ENCODE measurements around the gene PCDH12. TPM values are rescaled to one million over a fixed set of nuclear protein-coding genes. Genes with fewer than 3 reads are reported as not detected.

PCDH12 gene
- total and polyA plus RNA-seq, 8 donors, result 0.32 to 1.7 (median 0.93) TPM

- no peak for TF ChIP-seq CTCF (IDR thresholded peaks at IDR 0.05)
- Histone ChIP-seq H3K4me1 (no peaks in the 10 kb centered on the region), H3K36me3 (no peaks in the 10 kb centered on the region), H3K27ac (no peak overlapping the region), H3K4me3 (no peak overlapping the region), H3K27me3 (no peaks in the 10 kb centered on the region), H3K9me3 (no peaks in the 10 kb centered on the region)
- intact Hi-C loops (cut with DNase I), result no loop called here
- 65 to 67% methylated on average over 2 of the region's 2 CpGs for WGBS, 2 donors
- DNase-seq (no peak), FAIRE-seq (no peak), ATAC-seq (no peak)
Measured at GRCh38 chr5:141910271-141910673, 47.7 kb downstream of the PCDH12 start.

- FAIRE-seq (no peak), ATAC-seq (no peak), DNase-seq (no peak)
- Histone ChIP-seq H3K36me3 (no peaks in the 10 kb centered on the region), H3K27ac (no peak overlapping the region), H3K4me1 (no peaks in the 10 kb centered on the region), H3K27me3 (no peaks in the 10 kb centered on the region), H3K4me3 (no peak overlapping the region), H3K9me3 (no peaks in the 10 kb centered on the region)
- 76 to 93% methylated on average over 4 of the region's 4 CpGs for WGBS, 2 donors
- TF ChIP-seq CTCF (IDR thresholded peaks at IDR 0.05), result no peak
- intact Hi-C loops (cut with DNase I), result no loop called here
Measured at GRCh38 chr5:141909212-141909611, 48.8 kb downstream of the PCDH12 start.

- no peaks in the 10 kb centered on the region for H3K27me3 ChIP-seq
- FAIRE-seq (no peak), ATAC-seq (no peak), DNase-seq (no peak)
- H3K9me3 ChIP-seq, result no peaks in the 10 kb centered on the region
- TF ChIP-seq CTCF (IDR thresholded peaks at IDR 0.05), result no peak
- H3K4me1 ChIP-seq, result no peaks in the 10 kb centered on the region
- no peak overlapping the region for H3K4me3 ChIP-seq
- H3K27ac ChIP-seq, result no peak overlapping the region
- intact Hi-C loops (cut with DNase I), result no loop called here
- WGBS, 2 donors, result 79 to 91% methylated on average over 2 of the region's 2 CpGs
- H3K36me3 ChIP-seq, result no peaks in the 10 kb centered on the region
Measured at GRCh38 chr5:141908796-141909195, 49.2 kb downstream of the PCDH12 start.

GRCh38 chr5:141906972-141907371, 51.0 kb downstream of the PCDH12 start:
- Histone ChIP-seq H3K9me3 (no peaks in the 10 kb centered on the region), H3K4me1 (no peaks in the 10 kb centered on the region), H3K36me3 (no peaks in the 10 kb centered on the region), H3K27ac (no peak overlapping the region), H3K4me3 (no peak overlapping the region), H3K27me3 (no peaks in the 10 kb centered on the region)
- ATAC-seq (no peak), DNase-seq (no peak), FAIRE-seq (no peak)
- intact Hi-C loops (cut with DNase I), result no loop called here
- WGBS, 2 donors, result 0 to 2% methylated on average over 1 of the region's 1 CpG
- TF ChIP-seq CTCF (IDR thresholded peaks at IDR 0.05), result no peak

GRCh38 chr5:141906517-141906916, 51.5 kb downstream of the PCDH12 start:
- Histone ChIP-seq H3K27ac (no peak overlapping the region), H3K27me3 (no peaks in the 10 kb centered on the region), H3K36me3 (no peaks in the 10 kb centered on the region), H3K9me3 (no peaks in the 10 kb centered on the region), H3K4me1 (no peaks in the 10 kb centered on the region), H3K4me3 (no peak overlapping the region)
- no peak for TF ChIP-seq CTCF (IDR thresholded peaks at IDR 0.05)
- 36 to 89% methylated on average over 1 of the region's 1 CpG for WGBS, 2 donors
- intact Hi-C loops (cut with DNase I), result no loop called here
- ATAC-seq, result no peak
- FAIRE-seq, result no peak
- DNase-seq, result no peak

All from pancreas (tissue), 10 donors.